HG02981 (cell line): ENCODE results near the gene SPX.

Experiments used
- ATAC-seq: cut with Tn5 transposase; IDR thresholded peaks from one replicate; pipeline ENCODE4 v1.9.1; 2021; ENCODE audit warnings: mild to moderate bottlenecking, moderate library complexity; ENCODE audit not compliant: unreplicated experiment

SPX gene

DNA sequence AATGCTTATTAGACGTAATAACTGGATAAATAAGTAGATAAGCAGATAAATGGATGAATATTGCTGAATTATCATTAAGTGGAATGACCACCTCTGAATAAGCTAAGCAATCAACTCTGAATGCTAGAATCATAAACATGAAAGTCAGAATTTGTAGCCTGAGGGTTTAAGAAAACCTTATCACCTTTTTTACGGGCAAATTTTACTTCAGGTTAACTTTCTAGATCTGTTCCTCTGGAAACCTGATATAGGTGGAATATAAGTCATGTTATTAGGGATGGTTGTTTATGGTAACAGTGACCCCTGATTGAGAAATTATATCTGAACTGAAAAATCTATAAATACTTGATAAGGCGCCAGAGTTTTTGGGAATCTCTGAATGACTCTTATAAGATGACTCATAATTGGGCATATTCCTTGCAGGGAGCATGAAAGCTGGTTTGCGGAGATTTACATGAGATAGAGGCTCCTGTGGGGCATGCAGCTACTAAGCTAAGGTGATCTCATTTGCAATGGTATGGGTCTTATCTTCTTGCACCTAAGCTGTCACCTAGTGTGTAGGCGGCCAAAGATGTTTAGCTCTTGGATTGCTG is 12.1 kb downstream of the SPX start:
- no peak for ATAC-seq

DNA sequence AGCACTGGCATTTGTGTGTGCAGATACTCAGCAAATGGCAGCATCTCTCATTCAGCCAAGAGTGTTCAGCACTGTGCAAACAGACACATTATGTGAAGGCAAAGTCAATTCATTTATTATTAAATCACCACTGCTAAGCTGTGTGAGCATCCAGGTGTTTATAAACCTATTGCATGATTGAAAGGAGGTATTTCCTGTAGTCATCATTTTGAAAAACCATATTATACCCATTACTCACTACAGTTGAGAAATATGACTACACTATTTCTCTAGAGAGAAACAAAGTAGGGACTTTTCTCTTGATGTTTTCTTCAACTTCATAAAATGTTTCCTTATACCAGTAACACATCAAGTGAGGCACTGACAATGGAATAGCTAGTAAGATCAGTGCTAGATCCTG is 13.7 kb downstream of the SPX start:
- ATAC-seq: no peak

DNA sequence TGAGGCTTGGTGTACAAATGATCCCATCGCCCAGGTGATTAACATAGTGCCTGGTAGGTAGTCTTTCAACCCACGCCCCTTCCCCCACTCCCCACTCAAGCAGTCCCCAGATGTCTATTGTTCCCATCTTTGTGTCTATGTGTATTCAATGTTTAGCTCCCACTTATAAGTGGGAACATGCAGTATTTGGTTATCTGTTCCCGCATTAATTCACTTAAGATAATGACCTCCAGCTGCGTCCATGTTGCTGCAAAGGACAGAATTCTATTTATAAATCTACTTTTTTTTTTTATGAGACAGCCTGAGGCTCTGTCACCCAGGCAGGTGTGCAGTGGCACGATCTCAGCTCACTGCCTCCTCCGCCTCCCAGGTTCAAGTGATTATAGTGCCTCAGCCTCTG is 15.7 kb downstream of the SPX start:
- no peak for ATAC-seq

DNA sequence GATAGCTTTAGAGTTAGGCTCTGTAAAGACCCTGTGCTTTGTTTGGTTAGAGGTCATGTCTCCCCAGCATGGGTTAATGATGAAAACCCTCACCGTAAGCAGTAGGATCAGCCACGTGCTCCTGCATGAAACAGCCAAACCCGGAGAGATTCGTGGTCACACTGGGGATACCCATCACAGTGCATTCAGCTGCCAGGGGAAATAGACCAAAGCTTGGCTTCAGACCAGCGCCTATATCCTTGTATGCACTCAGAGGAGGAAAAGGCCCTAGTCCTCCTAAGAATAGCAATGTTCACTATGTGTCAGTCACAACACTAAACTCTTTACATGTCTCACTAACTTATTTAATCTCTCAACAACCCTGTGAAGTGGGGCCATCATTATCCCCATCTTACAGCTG is 16.3 kb downstream of the SPX start:
- no peak for ATAC-seq

DNA sequence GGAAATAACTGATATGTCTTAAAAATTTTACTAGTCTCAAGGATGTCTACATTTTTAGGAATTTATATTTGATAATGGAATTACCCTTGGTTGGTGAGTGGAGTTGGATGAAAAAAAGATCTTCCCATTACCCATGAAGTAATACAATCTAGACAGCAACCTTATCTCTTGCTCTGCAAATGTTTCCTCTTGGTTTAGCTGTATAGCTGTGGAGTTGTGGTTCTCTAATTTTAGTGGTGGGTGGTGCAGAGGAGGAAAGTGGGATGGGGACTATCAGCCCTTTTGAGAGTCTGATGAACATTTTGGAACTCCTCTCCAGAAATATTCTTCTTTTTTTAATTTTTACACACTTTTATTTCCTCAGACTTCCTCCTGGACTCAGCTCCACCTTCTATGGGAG is 17.1 kb downstream of the SPX start:
- ATAC-seq: no peak

DNA sequence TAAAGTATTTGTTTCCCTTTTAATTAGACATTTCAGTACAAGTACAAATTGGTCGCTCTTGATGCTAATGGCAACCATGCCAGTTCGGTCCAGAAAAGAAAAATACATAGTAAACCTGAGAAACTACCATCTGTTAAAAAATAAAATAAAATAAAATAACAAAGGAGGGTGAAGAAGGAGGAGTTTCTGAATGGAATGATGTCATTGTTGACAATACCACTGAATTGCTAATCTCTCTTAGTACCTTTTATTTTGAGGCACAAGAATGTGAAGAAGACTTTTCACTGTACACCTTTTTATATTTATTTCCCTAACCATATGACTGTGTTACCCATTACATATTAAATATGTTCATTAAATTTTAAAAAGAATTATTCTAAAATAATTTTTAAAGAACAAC is 19.5 kb downstream of the SPX start:
- no peak for ATAC-seq

DNA sequence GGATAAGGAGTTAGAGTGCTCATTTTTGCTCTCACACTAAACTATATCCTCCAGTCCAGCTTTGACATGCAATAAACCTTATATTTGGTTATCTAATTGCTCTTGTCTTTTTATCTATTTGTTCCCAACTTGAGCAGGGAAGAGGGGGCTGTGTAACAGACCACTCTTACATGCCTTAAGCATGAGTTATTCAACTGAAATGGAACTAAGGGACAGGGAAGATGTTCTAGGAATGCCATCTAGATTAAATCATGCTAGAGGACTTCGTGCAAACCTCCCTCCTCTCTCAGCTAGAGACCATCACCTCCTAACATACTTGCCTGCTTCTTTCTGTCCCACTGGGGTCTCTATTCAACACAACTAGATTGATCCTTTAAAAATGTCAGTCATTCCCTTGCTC is 20.6 kb downstream of the SPX start:
- ATAC-seq: no peak

DNA sequence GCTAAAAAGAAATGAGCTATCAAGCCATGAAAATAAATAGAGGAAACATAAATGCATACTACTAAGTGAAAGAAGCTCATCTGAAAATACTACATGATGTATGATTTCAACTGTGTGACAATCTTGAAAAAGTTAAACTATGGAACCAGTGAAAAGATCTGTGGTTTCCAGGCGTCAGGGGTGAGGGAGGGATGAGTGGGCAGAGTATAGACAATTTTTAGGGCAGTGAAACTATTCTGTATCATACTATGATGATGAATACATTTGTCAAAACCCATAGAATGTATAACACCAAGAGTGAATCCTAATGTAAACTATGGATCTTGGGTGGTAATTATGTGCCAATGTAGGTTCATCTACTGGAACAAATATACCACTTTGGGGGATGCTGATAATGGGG is 21.3 kb downstream of the SPX start:
- ATAC-seq: no peak

DNA sequence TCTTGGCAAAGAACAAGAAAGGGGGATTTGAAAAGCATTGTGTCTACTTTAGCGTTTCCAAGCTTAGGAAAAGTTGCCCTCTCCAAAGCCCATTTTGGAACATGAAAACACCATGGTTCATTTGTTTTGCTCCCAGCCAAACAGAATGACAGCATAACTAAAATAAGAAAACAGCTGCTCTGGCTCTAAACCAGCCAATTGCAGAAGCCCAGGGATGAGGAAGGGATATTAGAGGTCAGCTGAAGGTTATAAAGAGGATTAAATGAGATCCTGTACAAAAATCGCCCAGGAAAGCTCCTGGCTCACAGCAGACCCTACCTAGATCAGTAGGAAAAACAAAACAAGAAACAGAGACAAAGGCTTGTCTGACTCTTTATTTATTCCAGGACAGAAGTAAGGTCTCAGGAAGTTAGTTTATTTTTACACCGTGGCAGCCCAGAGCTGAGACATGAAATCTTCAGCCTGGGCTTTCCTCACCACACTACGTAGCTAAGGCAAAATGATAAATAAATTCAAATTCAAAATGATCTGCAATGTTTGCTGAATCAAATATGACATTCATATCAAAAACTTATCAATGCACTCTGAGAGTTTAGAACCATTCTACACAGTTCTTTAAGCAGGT is 25.9 kb downstream of the SPX start:
- ATAC-seq: no peak

DNA sequence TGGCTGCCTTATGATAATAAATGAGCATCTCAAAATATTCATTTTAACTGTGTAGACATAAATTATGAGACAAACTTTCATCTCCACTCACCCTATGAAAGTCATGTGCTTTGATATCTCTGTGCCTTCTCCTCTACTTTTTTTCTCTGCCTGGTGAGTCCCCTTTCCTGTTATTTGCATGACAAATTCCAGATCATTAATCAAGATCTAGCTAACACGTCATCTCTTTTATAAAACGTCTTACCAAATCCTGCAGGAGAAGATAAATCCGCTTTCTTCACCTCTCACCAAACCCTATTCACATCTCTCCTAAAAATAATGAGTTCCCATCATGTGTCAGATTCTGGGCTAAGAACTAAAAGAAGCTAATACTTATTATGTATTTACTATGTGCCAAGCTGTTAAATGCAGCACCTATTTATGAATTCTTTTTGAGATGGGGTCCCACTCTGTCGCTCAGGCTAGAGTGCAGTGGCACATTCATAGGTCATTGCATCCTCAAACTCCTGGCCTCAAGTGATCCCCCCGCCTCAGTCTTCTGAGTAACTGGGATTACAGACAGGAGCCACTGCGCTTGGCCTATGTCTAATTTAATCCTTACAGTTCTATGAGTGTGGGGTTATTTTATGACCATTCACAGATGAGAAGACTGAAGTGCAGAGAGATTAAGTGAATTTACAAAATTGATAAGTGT is 26.7 kb downstream of the SPX start:
- no peak for ATAC-seq

DNA sequence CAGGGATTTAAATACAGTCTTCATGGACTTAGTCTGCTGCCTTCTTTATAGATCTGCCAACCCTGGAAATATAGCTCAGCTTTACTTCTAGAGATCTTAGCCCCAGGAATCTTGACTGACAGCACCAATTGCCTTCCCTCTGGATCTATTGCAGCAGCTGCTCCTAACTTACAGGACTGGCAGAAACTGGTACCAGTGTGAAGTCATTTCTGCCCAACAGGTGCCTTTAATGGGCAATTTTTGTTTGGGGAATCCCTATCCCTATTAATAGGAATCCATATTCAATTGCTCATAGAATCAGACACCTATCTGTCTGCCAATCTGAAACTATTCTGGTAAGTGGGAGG is 27.2 kb downstream of the SPX start:
- no peak for ATAC-seq

DNA sequence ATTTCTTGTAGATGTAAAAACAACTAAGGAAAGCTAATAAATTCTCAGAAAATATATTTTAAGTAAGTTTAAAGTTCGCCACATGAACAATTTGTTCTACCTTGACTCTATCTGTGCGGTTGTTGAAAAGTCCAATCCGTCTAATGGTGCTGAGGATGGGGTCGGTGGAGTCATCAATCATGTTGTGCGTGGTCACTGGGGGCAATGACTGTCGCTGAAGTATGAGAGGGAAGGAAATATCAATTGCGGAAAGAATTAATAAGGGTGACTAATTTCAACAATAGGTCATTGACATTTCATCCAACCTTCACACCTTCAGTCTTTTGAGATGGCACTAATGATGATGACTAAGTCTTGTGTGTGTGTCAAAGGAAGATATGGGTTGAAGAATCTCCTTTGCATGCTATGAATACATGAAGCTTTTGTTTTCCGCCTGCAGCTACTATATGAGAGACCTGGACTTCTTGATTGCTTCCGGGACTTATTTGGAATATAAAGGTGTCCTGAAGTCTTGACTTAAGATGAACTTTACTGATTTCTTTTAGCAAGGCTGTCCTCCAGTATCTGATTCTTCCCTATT is 32.1 kb downstream of the SPX start:
- no peak for ATAC-seq

DNA sequence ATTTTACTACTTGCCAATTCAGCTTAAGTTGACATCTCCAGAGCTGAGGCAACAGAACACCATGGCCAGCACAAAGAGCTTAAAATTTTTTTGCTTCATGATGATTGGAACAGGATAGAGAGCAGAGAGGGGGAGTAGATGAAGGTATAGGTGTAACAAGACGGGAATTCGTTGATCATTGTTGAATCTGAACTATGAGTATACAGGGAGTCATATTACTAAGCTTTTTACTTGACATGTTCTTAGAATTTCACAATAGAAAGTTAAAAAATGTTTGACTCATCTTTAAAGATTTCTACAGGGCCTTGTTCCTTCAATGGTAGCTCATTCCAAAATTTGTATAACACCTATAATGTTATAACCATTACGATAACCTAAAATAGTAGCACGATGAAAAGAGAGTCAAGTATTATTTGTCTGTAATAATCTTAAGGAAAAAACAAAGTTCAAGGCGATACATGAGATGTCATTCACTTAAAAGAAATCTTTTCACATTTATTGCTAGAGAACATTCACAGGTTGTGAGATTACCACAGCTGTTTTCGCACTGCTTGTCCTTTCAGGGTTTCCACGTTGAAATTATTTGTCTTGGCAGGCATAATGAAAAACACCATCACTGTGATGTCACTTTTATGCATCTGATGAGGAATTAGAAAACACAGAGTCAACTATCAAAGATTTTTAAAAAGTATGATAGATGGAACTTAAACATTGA is 33.9 kb downstream of the SPX start:
- ATAC-seq: no peak

DNA sequence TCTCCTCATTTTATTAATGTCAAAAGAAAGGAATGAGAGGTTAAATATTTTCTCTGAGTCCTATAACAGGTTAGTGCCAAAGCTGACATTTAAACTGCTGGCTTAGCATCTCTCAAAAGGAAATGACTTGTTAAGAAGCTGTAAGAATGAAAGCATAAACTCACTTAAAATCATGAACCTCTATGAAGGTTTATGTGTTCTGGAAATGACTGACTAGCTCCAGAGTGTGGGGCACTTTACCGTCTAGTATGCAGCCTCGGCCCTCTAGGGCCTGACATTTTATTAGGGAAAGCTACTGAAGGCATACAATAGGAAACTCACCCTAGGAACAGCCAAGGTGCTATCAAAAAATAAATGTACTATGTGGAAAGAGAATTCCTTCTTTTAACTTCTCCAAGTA is 35.1 kb downstream of the SPX start:
- ATAC-seq: no peak

DNA sequence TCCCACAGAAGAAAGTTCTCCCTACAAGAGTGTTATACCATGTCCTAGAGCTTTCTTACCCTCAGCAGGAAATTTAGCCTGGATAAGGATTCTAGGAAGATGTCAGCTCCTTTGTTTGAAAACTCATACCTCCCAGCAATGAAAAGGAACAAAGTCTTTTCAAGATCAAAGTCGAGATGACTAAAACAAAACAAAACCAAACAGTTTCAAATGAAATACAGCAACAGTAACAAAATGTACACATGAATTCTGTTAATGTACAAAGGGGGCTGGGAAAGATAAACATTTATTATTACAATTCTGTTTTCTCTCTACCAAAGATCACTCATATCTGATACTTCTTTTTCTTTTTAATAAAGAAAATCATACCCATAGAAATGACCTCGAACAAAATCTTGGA is 36.8 kb downstream of the SPX start:
- ATAC-seq: no peak

DNA sequence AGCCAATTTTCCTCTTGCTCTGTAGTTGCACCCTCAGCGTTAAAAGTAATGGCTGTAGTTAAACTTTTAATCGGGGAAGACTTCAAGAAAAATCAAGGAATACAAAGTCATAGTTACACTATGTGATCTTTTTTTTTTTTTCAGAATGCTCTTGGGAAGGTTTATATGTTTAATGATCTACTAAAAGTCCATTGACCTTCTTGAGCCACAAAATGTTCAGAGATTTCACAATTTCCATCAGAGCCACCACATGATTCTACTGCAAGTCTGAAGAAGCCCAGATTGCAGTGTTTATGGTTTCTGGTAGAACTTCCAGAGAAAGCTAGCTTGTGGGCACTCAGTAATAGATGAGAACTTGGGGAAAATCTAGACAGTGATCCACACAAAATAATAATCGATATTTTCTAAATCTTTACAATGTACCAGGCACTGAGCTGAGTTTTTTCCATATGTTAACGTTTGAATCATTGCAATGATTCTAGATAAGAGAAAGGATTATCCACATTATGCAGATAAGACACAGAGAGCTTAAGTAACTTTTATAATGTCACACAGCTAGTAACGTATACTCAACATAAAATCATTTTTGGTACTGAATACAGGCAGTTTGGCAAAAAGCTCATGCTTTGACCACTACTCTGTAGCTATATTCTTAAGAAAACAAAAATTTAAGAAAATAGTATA is 40.3 kb downstream of the SPX start:
- ATAC-seq: no peak

DNA sequence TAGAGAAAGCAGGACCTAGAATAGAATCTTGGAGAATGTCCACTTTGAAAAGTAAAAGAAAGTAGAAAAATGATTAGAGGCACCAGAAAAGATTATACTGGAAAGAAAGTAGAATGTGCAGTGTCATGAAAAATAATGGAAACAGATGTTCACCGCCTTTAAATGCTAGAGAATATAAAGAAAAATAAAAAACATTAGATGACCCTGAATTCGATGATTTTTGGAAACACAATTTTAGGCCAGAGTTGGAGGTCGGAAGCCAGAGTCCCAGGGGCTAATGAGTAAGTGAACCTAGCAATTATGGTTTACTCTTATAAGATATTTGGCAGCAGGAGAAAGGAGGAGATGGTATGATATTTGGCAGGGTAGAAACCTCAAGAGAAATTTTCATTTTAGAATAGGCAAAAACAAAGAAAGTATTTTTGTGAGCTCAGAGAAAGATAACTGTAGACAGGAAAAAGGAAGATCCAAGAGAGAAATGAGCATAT is 40.9 kb downstream of the SPX start:
- no peak for ATAC-seq

DNA sequence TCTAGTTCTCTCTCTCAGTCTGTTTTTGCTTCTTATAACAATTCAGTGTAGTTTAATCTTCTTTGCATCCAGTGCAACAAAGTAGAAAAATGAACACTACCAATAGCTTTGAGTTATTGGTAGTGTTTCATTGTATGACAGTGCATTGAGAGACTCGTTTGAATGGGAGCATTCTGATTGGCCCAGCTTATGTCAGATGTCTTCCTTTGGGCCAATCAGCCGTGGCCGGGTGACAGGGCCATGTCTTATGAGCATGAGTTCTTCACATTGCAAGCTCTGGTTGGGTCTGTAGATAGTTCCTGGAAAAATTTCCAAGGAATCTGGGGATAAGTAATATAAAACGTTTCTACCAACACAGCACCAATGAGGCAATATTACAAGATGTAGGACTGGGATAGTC is 42.0 kb downstream of the SPX start:
- ATAC-seq: no peak

DNA sequence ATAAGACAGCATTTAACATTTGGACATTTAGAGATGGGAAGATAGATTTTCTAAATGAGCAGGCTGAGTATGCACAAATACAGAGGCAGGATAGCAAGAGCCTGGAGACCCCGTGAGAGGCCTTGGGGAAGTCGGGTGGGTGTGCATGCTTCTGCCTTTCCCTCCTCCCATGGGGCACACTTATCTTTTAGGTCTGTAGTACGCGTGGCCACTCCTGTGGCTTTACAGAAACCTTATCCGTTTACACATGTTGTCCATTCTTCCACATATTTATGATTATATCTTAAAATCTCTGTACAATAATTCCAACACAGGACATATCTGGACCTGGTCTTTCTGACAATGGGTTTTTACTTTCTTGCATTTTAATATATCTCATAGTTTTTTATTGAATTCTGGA is 45.0 kb downstream of the SPX start:
- ATAC-seq: no peak

DNA sequence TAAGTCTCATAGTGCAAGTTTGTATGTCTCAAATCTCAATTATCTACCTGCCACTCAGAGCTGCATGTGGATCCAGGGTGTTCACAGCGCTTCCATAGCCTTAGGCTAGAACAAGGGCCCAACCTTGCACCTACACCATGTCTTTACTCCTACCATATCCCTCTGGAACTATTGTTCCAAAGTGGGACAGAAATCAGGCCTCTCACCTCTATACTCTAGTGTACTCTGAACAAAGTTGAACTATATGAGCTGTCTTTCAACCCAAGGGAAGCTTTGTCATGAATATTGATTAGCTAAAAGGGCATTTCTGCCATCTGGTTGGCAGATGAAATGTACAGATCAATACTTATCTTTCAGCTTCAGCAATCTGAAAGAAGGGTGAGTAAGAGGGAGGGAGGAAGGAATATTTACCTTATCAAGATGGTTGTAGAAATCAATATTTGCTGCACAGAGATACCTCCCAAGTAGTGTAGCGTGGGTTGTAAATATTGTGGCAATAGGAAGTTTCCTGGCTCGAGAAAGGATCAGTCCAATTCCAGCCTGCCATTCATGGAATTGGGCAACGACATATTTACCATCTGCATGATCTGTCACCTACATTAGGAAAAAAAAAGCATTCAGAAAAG is 47.8 kb downstream of the SPX start:
- no peak for ATAC-seq

DNA sequence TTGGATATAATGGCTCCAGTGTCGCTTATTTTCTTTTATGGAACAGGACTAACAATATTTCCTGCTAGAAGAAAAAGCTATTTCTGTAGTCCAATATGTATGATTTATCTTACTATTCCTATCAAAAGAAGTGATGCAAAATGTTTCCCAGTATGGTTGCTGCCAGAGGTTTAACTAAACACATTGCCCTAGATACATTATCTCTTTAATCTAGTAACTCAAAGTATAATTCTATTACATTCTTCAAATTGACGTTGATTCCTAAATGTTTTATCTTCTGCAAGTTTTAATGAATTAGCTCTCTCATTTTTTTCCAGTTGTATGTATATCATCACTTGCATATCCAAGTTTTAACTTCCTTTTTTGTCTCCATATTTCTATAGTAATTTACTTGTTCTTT is 50.3 kb downstream of the SPX start:
- ATAC-seq: no peak
